A549 (cell line): ENCODE measurements around the gene COL5A1. TPM values are rescaled to one million over a fixed set of nuclear protein-coding genes. Genes with fewer than 3 reads are reported as not detected.

Source experiments
- ATAC-seq, 2 experiments: fragments of 200-7000 bp in 1 of 2; fragments of >200 bp in 1 of 2; cut with Nextera tagmentation in 1 of 2; cut with Tn5 transposase in 1 of 2; 3 replicates each; pipeline versions ENCODE4 v1.8.0 to v1.9.1; 2018 to 2020; ENCODE audit warnings: mild to moderate bottlenecking in 1 of 2, moderate library complexity in 1 of 2
- CTCF ChIA-PET: fragments of 300-600 bp; sonication (Branson Sonifier 250); formaldehyde crosslinking; extraction: SDS; loops from one replicate; lab custom pipeline; 2021; ENCODE audit warnings: antibody characterized with exemption, inconsistent platforms; lab: Yijun Ruan, JAX
- POLR2A ChIA-PET: fragments of 350-600 bp; formaldehyde crosslinking; extraction: SDS; loops from one replicate; lab custom pipeline; 2021; ENCODE audit warnings: antibody characterized with exemption, inconsistent platforms; lab: Yijun Ruan, JAX
- DNase-seq, 2 experiments: peaks; one replicate each; pipeline versions ENCODE4 v3.0.0 to v3.0.0-alpha.2; 2011 to 2016; ENCODE audit warnings: low read depth in 1 of 2, low spot score in 1 of 2
- FAIRE-seq: peaks from 2 replicates; lab custom pipeline; 2011; peaks lifted over from hg19 to GRCh38; lab: Jason Lieb, UNC
- H3K27ac ChIP-seq, 2 experiments: fragments of >200 bp; sonication (Bioruptor Twin); formaldehyde crosslinking; 3 replicates each; pipeline ENCODE4 v1.5.1; 2016 to 2017
- H3K4me1 ChIP-seq: fragments of >200 bp; sonication (Bioruptor Twin); formaldehyde crosslinking; 3 replicates; pipeline ENCODE4 v1.6.1; 2016
- H3K4me2 ChIP-seq: fragments of >200 bp; sonication (Bioruptor Twin); formaldehyde crosslinking; 3 replicates; pipeline ENCODE4 v1.6.1; 2016
- H3K4me3 ChIP-seq: fragments of >200 bp; sonication (Bioruptor Twin); formaldehyde crosslinking; 3 replicates; pipeline ENCODE4 v1.5.1; 2016
- H3K9me3 ChIP-seq: fragments of >200 bp; sonication (Bioruptor Twin); formaldehyde crosslinking; 3 replicates; pipeline ENCODE4 v1.6.1; 2016
- BCL3 ChIP-seq: fragments of >200 bp; sonication (Bioruptor Twin); formaldehyde crosslinking; IDR thresholded peaks from 3 replicates; pipeline ENCODE4 v1.6.1; 2016
- CBX2 ChIP-seq: fragments of 200-600 bp; sonication (generic); IDR thresholded peaks from 2 replicates; pipeline ENCODE4 v1.6.1; 2016; ENCODE audit warnings: low read depth, mild to moderate bottlenecking, borderline replicate concordance
- CBX8 ChIP-seq: fragments of 200-600 bp; sonication (generic); IDR thresholded peaks from 2 replicates; pipeline ENCODE4 v1.6.1; 2016
- CTCF ChIP-seq: fragments of >200 bp; sonication (Bioruptor Twin); formaldehyde crosslinking; IDR thresholded peaks from 3 replicates; pipeline ENCODE4 v1.5.1; 2016
- EHF ChIP-seq: fragments of 250-450 bp; sonication (Bioruptor Pico); IDR thresholded peaks from 2 replicates; pipeline ENCODE4 v1.5.0; 2020; ENCODE audit warnings: mild to moderate bottlenecking
- ESRRA ChIP-seq: fragments of 150-350 bp; IDR thresholded peaks from 2 replicates; pipeline ENCODE4 v1.6.1; 2014; ENCODE audit warnings: mild to moderate bottlenecking, low read length, borderline replicate concordance
- FOSB ChIP-seq: fragments of 250-450 bp; sonication (Bioruptor Pico); IDR thresholded peaks from 2 replicates; pipeline ENCODE4 v1.5.0; 2020; ENCODE audit warnings: mild to moderate bottlenecking, moderate library complexity
- FOSL2 ChIP-seq, 2 experiments: fragments of 450-650 bp in 1 of 2; fragments of >200 bp in 1 of 2; sonication (Bioruptor Twin) in 1 of 2; formaldehyde crosslinking; IDR thresholded peaks; 2 replicates each; pipeline versions ENCODE4 v1.5.0 to v1.6.1; 2016 to 2020; ENCODE audit warnings: mild to moderate bottlenecking in 1 of 2, moderate library complexity in 1 of 2
- HDAC2 ChIP-seq: fragments of 200-600 bp; sonication (generic); IDR thresholded peaks from 2 replicates; pipeline ENCODE4 v1.6.1; 2016
- HES2 ChIP-seq: fragments of >200 bp; sonication (Bioruptor Twin); formaldehyde crosslinking; IDR thresholded peaks from 2 replicates; pipeline ENCODE4 v1.6.1; 2016
- HEYL ChIP-seq: fragments of 250-450 bp; sonication (Bioruptor Pico); IDR thresholded peaks from 2 replicates; pipeline ENCODE4 v1.8.0; 2021; ENCODE audit warnings: mild to moderate bottlenecking, moderate library complexity
- HOXB13 ChIP-seq: fragments of 250-450 bp; sonication (Bioruptor Pico); IDR thresholded peaks from 2 replicates; pipeline ENCODE4 v1.5.0; 2020; ENCODE audit warnings: low read depth, mild to moderate bottlenecking, moderate library complexity
- MAFK ChIP-seq: fragments of 450-650 bp; IDR thresholded peaks from 2 replicates; pipeline ENCODE4 v1.6.1; 2014; ENCODE audit not compliant: partially characterized antibody
- MAZ ChIP-seq: fragments of 150-350 bp; IDR thresholded peaks from 2 replicates; pipeline ENCODE4 v1.6.1; 2014; ENCODE audit warnings: antibody characterized with exemption, low read depth, low read length, borderline replicate concordance
- MYC ChIP-seq: IDR thresholded peaks from 2 replicates; pipeline ENCODE4 v1.6.1; 2012; ENCODE audit warnings: mild to moderate bottlenecking, inconsistent platforms, low read length, improper control_type of control experiment, borderline replicate concordance
- NFE2L2 ChIP-seq: fragments of 150-350 bp; conservative IDR thresholded peaks from 2 replicates; pipeline ENCODE4 v1.6.1; 2014; ENCODE audit warnings: low read length
- NR3C1 ChIP-seq: fragments of >200 bp; sonication (Bioruptor Twin); formaldehyde crosslinking; IDR thresholded peaks from 3 replicates; pipeline ENCODE4 v1.6.1; 2017
- POLR2A ChIP-seq: IDR thresholded peaks from 2 replicates; pipeline ENCODE4 v1.6.1; 2012; ENCODE audit warnings: mild to moderate bottlenecking, low read length
- RNF2 ChIP-seq: fragments of 200-600 bp; sonication (generic); IDR thresholded peaks from 2 replicates; pipeline ENCODE4 v1.6.1; 2016; ENCODE audit warnings: low read depth, mild to moderate bottlenecking, antibody characterized with exemption, moderate library complexity, borderline replicate concordance
- USF2 ChIP-seq: fragments of 450-650 bp; IDR thresholded peaks from 2 replicates; pipeline ENCODE4 v1.6.1; 2014; ENCODE audit warnings: antibody characterized with exemption
- ZFP36 ChIP-seq: fragments of 450-650 bp; IDR thresholded peaks from 2 replicates; pipeline ENCODE4 v1.6.1; 2014; ENCODE audit warnings: borderline replicate concordance; ENCODE audit not compliant: partially characterized antibody
- ZSCAN20 ChIP-seq: fragments of 250-450 bp; sonication (Bioruptor Pico); IDR thresholded peaks from 2 replicates; pipeline ENCODE4 v1.8.0; 2022; ENCODE audit warnings: mild to moderate bottlenecking, moderate library complexity
- WGBS: methylation state at CpG from one replicate; pipeline ENCODE4 v1.1.6; 2017; ENCODE audit errors: missing lambda C conversion rate; 5-methylcytosine and 5-hydroxymethylcytosine counted together
- polyA plus RNA-seq, 4 experiments: library from polyadenylated mRNA; depleted of rRNA in 3 of 4; stranded (reverse); fragments of >200 nt; fragmentation: RNase III in 1 of 4; extraction: RNeasy Plus Mini Kit Qiagen cat#74134 plus additional on column Dnase treatment in 1 of 4; gene quantifications; 2 replicates in 3 of 4; 3 replicates in 1 of 4; pipeline ENCODE4 v1.2.3, GENCODE V29; 2011 to 2017

Gene COL5A1
- polyA plus RNA-seq, 2 of the 4 experiments (the other 2 are of a cell fraction), result 16.1 to 67.5 TPM

GRCh38 chr9:134884492-134884891 is 242.9 kb downstream of the COL5A1 start:
- Histone ChIP-seq H3K27ac (no peak overlapping the region), H3K9me3 (no peaks in the 10 kb centered on the region), H3K4me3 (no peak overlapping the region), H3K4me2 (no peak overlapping the region), H3K4me1 (no peaks in the 10 kb centered on the region)
- TF ChIP-seq FOSL2 (IDR thresholded peaks at IDR 0.05), result no peak
- no peak for TF ChIP-seq FOSL2 (CRISPR knock-in tag; IDR thresholded peaks at IDR 0.05)
- no peak for TF ChIP-seq ESRRA
- TF ChIP-seq FOSB (CRISPR knock-in tag), result no peak
- TF ChIP-seq USF2, result no peak
- FAIRE-seq (no peak), ATAC-seq (no peak), DNase-seq (no peak)
- WGBS, result 45% methylated on average over 8 of the region's 8 CpGs
- ChIA-PET CTCF (no interaction called here), POLR2A (no interaction called here)

DNA sequence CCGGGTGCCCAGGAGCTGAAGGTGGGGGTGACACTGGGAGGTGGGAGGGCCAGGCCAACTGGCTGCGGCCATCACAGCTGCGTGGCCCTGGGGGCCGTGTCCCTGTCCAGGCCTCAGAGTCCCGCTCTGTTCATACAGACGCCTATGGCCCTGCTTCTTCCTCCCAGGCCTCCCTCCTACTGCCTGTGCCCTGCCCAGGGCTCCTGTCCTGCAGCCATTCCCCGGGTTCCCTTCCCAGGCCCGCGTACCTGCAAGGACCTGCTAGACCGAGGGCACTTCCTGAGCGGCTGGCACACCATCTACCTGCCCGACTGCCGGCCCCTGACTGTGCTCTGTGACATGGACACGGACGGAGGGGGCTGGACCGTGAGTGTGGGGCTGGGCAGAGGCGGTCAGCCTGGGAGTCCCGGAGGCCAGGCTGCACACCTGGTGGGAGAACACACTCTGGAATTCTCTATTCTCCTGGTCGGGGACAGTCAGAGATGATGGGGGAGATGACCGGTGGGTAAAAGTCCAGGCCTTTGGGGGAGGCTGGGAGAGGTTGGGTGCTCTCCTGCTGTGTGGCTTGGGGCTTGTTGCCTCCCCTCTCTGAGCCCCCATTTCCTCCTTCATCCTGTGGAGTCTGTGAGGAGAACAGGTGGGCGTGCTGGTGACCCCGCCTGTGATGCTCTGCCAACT is 243.5 kb downstream of the COL5A1 start:
- no peak overlapping the region for H3K4me2 ChIP-seq
- H3K27ac ChIP-seq, result no peak overlapping the region
- H3K4me1 ChIP-seq, result no peaks in the 10 kb centered on the region
- FAIRE-seq (no peak), DNase-seq (no peak), ATAC-seq (no peak)
- ChIA-PET CTCF (no interaction called here), POLR2A (no interaction called here)
- TF ChIP-seq CTCF (no peak), MAZ (no peak), MAFK (no peak), NFE2L2 (no peak), NR3C1 (no peak), HDAC2 (no peak), HEYL (CRISPR knock-in tag) (no peak), RNF2 (no peak), CBX8 (no peak), POLR2A (no peak), USF2 (no peak), MYC (no peak), EHF (CRISPR knock-in tag) (no peak), ZSCAN20 (CRISPR knock-in tag) (no peak), ZFP36 (no peak), CBX2 (no peak), HOXB13 (CRISPR knock-in tag) (no peak), FOSL2 (IDR thresholded peaks at IDR 0.05) (no peak), FOSL2 (CRISPR knock-in tag; IDR thresholded peaks at IDR 0.05) (no peak), HES2 (no peak), BCL3 (no peak)
- 68% methylated on average over 16 of the region's 22 CpGs for WGBS
- H3K4me3 ChIP-seq, result no peak overlapping the region
- H3K9me3 ChIP-seq, result no peaks in the 10 kb centered on the region
